PC-3 (cell line): ENCODE results near the gene GALNT18. TPM values are rescaled to one million over a fixed set of nuclear protein-coding genes. Genes with fewer than 3 reads are reported as not detected.

Experiments used
- ATAC-seq: fragments of 200-7000 bp; cut with Tn5 transposase; 2 replicates; pipeline ENCODE4 v1.9.1; 2020; ENCODE audit warnings: mild to moderate bottlenecking, moderate library complexity
- BruUV-seq: library from RNA; stranded (reverse); fragments of 400-500 nt; replicated peaks from 2 replicates; lab custom pipeline; 2021; lab: Mats Ljungman, UMichigan
- CTCF ChIA-PET: fragments of 300-600 bp; sonication (Branson Sonifier 250); formaldehyde crosslinking; loops from one replicate; lab custom pipeline; 2022; ENCODE audit warnings: antibody characterized with exemption; lab: Charles Lee
- POLR2A ChIA-PET: fragments of 300-600 bp; sonication (Branson Sonifier 250); formaldehyde crosslinking; loops from one replicate; lab custom pipeline; 2022; ENCODE audit warnings: antibody characterized with exemption; ENCODE audit not compliant: unreplicated experiment; lab: Charles Lee
- DNase-seq: peaks from one replicate; pipeline ENCODE4 v3.0.0-alpha.2; 2015
- H2AFZ ChIP-seq: fragments of 300-600 bp; sonication (generic); 2 replicates; pipeline ENCODE4 v1.6.0; 2016; ENCODE audit warnings: antibody characterized with exemption, low read length
- H3F3A ChIP-seq: fragments of 300-600 bp; sonication (generic); one replicate; pipeline ENCODE4 v1.6.0; 2017; ENCODE audit warnings: antibody characterized with exemption, low read length, control low read depth, mild to moderate bottlenecking; ENCODE audit not compliant: unreplicated experiment
- H3K27ac ChIP-seq: fragments of 300-600 bp; sonication (generic); 2 replicates; pipeline ENCODE4 v1.5.1; 2016; ENCODE audit warnings: mild to moderate bottlenecking, low read length
- H3K27me3 ChIP-seq: fragments of 300-600 bp; sonication (generic); 2 replicates; pipeline ENCODE4 v1.6.1; 2016; ENCODE audit warnings: low read length, mixed read lengths
- H3K36me3 ChIP-seq: fragments of 300-600 bp; sonication (generic); 2 replicates; pipeline ENCODE4 v1.6.1; 2016; ENCODE audit warnings: low read depth, mixed run types, low read length, mixed read lengths
- H3K4me1 ChIP-seq: fragments of 300-600 bp; sonication (generic); 2 replicates; pipeline ENCODE4 v1.5.1; 2016; ENCODE audit warnings: low read length; ENCODE audit not compliant: insufficient read depth
- H3K4me2 ChIP-seq: fragments of 300-600 bp; sonication (generic); 2 replicates; pipeline ENCODE4 v1.6.0; 2016; ENCODE audit warnings: low read length
- H3K4me3 ChIP-seq: fragments of 300-600 bp; sonication (generic); 2 replicates; pipeline ENCODE4 v1.5.1; 2016; ENCODE audit warnings: mild to moderate bottlenecking, low read length, mixed read lengths
- H3K79me2 ChIP-seq: fragments of 300-600 bp; sonication (generic); 2 replicates; pipeline ENCODE4 v1.6.1; 2017; ENCODE audit warnings: low read length, mixed read lengths
- H3K9ac ChIP-seq: fragments of 300-600 bp; sonication (generic); 2 replicates; pipeline ENCODE4 v1.6.0; 2016; ENCODE audit warnings: mild to moderate bottlenecking, low read length
- H3K9me2 ChIP-seq: fragments of 300-600 bp; sonication (generic); replicated peaks from 2 replicates; pipeline ENCODE4 v1.6.1; 2016; ENCODE audit warnings: mixed run types, low read length, mixed read lengths
- H3K9me3 ChIP-seq: fragments of 300-600 bp; sonication (generic); 2 replicates; pipeline ENCODE4 v1.6.1; 2016; ENCODE audit warnings: low read length, mixed read lengths
- H4K20me1 ChIP-seq: fragments of 300-600 bp; sonication (generic); 2 replicates; pipeline ENCODE4 v1.6.1; 2016; ENCODE audit warnings: low read length, mixed read lengths
- CTCF ChIP-seq: fragments of 300-600 bp; sonication (generic); conservative IDR thresholded peaks from 2 replicates; pipeline ENCODE4 v1.5.1; 2017; ENCODE audit warnings: antibody characterized with exemption, low read depth, mild to moderate bottlenecking, low read length
- EZH2 ChIP-seq: fragments of 300-600 bp; sonication (generic); IDR thresholded peaks from one replicate; pipeline ENCODE4 v1.6.1; 2017; ENCODE audit warnings: antibody characterized with exemption, mild to moderate bottlenecking, low read length; ENCODE audit not compliant: unreplicated experiment
- EZH2phosphoT487 ChIP-seq: fragments of 300-600 bp; sonication (generic); IDR thresholded peaks from 2 replicates; pipeline ENCODE4 v1.6.1; 2018; ENCODE audit warnings: mild to moderate bottlenecking, antibody characterized with exemption, low read length, borderline replicate concordance
- intact Hi-C: fragments of 100-400 bp; cut with micrococcal nuclease; formaldehyde crosslinking; loops from 2 replicates; pipeline ENCODE4 v1.9.0; 2023
- total RNA-seq: library from RNA; depleted of rRNA; stranded (reverse); fragments of >200 nt; gene quantifications from 2 replicates; pipeline ENCODE4 v1.2.3, GENCODE V29; 2014

The GALNT18 gene
- total RNA-seq, 1 experiment from 2014 or later, result 34.5 TPM

DNA sequence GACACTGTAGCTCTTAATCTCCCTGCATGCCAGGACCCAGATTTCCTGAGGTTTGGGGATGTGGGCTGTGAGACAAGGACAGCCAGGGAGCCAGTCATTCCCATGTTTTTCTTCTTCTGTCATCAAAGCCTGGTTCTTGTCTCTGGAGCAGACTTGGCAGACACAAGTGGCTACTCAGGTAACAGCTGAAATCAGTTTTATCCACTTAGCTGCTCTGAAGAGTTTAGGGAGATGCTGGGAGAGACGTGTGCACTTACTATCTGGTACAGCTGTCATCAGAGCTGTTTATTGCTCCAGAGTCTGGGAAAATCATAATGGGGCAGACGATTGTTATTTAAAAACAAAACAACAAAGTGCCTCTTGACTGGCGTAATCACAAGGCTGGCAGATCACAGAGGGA is 325.4 kb downstream of the GALNT18 start:
- Histone ChIP-seq H4K20me1 (no peaks in the 10 kb centered on the region), H3K9ac (no peak overlapping the region), H3K4me3 (no peak overlapping the region), H3K36me3 (no peaks in the 10 kb centered on the region), H3F3A (no peaks in the 10 kb centered on the region), H3K4me1 (no peaks in the 10 kb centered on the region), H3K79me2 (no peaks in the 10 kb centered on the region), H3K9me3 (no peaks in the 10 kb centered on the region), H3K4me2 (no peak overlapping the region), H2AFZ (no peak overlapping the region), H3K27me3 (no peaks in the 10 kb centered on the region), H3K27ac (no peak overlapping the region), H3K9me2 (no peaks in the 10 kb centered on the region)
- CTCF ChIA-PET, result no interaction called here
- intact Hi-C loops, result no loop called here
- ATAC-seq (no peak), DNase-seq (no peak)
- TF ChIP-seq CTCF (no peak), EZH2 (no peak), EZH2phosphoT487 (no peak)
- POLR2A ChIA-PET, result no interaction called here
- no TSS peak for BruUV-seq

DNA sequence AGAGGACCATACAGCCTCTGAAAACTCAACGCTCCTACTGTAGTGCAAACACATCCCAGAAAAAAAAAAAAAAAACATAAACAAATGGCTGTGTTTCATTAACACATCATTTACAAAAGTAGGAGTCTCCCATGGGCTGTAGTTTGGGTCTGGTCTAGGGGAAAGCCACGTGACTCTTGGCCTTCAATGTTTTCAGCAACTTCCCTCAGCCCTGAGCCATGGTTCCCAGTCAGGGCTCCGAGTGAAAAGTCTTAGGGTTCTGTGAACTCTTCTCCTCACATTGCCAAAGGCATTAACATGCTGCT is 327.3 kb downstream of the GALNT18 start:
- no peaks in the 10 kb centered on the region for H3K79me2 ChIP-seq
- no peak overlapping the region for H3K27ac ChIP-seq
- no TSS peak for BruUV-seq
- H4K20me1 ChIP-seq, result no peaks in the 10 kb centered on the region
- H3K4me3 ChIP-seq, result no peak overlapping the region
- ChIA-PET POLR2A (no interaction called here), CTCF (no interaction called here)
- no peaks in the 10 kb centered on the region for H3K27me3 ChIP-seq
- ATAC-seq, result no peak
- TF ChIP-seq EZH2, result no peak
- TF ChIP-seq CTCF, result no peak
- no peak for TF ChIP-seq EZH2phosphoT487
- H3K4me2 ChIP-seq, result no peak overlapping the region
- H3K4me1 ChIP-seq, result no peaks in the 10 kb centered on the region
- no peaks in the 10 kb centered on the region for H3K36me3 ChIP-seq
- H3K9me2 ChIP-seq, result no peaks in the 10 kb centered on the region
- intact Hi-C loops, result no loop called here
- no peak overlapping the region for H2AFZ ChIP-seq
- no peak for DNase-seq
- no peaks in the 10 kb centered on the region for H3F3A ChIP-seq
- H3K9me3 ChIP-seq, result no peaks in the 10 kb centered on the region
- H3K9ac ChIP-seq, result no peak overlapping the region

DNA sequence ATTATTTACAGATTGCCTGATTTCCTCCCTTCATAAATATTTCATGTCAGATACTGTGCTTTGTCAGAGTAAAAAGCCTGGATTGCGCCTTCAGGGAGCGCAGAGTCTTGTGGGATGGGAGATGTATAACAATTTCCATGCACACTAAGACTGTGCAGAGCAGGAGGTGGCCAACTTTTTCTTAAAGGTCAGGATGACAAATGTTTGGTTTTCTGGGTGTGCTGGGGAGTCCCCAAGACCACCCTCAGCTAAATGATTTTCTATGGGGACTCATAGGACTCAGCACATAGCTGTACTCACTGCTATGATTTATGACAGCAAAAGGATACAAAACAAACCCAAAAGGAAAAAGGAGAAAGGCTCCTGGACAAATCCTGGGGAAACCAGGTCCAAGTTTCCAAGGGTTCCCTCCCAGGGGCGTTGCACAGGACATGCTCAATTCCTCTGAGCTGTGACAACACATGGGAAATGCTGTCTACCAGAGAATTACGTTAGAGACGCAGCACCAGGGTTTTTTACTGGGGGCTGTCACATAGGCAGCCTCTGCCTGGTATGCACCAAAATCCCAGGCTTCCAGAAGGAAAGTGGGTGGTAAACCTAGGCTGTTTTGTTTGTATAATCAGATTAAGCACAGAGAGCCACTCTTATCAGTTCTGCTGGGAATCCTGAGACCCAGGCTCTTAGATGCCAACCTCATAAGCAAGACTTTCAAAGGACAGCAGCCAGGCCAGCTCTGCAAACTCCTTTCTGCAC is 327.8 kb downstream of the GALNT18 start:
- Histone ChIP-seq H2AFZ (no peak overlapping the region), H3K79me2 (no peaks in the 10 kb centered on the region), H3K4me1 (no peaks in the 10 kb centered on the region), H3K4me2 (no peak overlapping the region), H4K20me1 (no peaks in the 10 kb centered on the region), H3K9me3 (no peaks in the 10 kb centered on the region), H3K9me2 (no peaks in the 10 kb centered on the region), H3F3A (no peaks in the 10 kb centered on the region), H3K27ac (no peak overlapping the region), H3K9ac (no peak overlapping the region), H3K36me3 (no peaks in the 10 kb centered on the region), H3K27me3 (no peaks in the 10 kb centered on the region), H3K4me3 (no peak overlapping the region)
- ChIA-PET CTCF (no interaction called here), POLR2A (no interaction called here)
- BruUV-seq, result no TSS peak
- intact Hi-C loops, result no loop called here
- DNase-seq (no peak), ATAC-seq (no peak)
- TF ChIP-seq EZH2phosphoT487 (no peak), EZH2 (no peak), CTCF (no peak)
